Nephron progenitor cell (in vitro differentiated cells): ENCODE data around the gene PPRC1.

ENCODE experiments used
- DNase-seq: peaks from one replicate; pipeline ENCODE4 v3.0.0; 2021
- H3K27ac Mint-ChIP-seq: 2 replicates; pipeline ENCODE4 v1.8.0; 2021; ENCODE audit warnings: mild to moderate bottlenecking, moderate library complexity, mixed read lengths
- H3K27me3 Mint-ChIP-seq: 2 replicates; pipeline ENCODE4 v1.8.0; 2021; ENCODE audit warnings: mild to moderate bottlenecking, low read depth, mixed read lengths; ENCODE audit not compliant: poor library complexity
- H3K36me3 Mint-ChIP-seq: 2 replicates; pipeline ENCODE4 v1.8.0; 2021; ENCODE audit warnings: low read depth, mixed read lengths
- H3K4me1 Mint-ChIP-seq: 2 replicates; pipeline ENCODE4 v1.8.0; 2021; ENCODE audit warnings: mixed read lengths
- H3K4me3 Mint-ChIP-seq: 2 replicates; pipeline ENCODE4 v1.8.0; 2021; ENCODE audit warnings: mild to moderate bottlenecking, moderate library complexity, mixed read lengths
- H3K9me3 Mint-ChIP-seq: 2 replicates; pipeline ENCODE4 v1.8.0; 2021; ENCODE audit warnings: mild to moderate bottlenecking, moderate library complexity, mixed read lengths
- TF ChIP-seq, protein P1 (sequence below): fragments of 200-600 bp; sonication (generic); IDR thresholded peaks from 2 replicates; pipeline ENCODE4 v1.5.0; 2021; ENCODE audit warnings: antibody characterized with exemption

Gene PPRC1, protein sequence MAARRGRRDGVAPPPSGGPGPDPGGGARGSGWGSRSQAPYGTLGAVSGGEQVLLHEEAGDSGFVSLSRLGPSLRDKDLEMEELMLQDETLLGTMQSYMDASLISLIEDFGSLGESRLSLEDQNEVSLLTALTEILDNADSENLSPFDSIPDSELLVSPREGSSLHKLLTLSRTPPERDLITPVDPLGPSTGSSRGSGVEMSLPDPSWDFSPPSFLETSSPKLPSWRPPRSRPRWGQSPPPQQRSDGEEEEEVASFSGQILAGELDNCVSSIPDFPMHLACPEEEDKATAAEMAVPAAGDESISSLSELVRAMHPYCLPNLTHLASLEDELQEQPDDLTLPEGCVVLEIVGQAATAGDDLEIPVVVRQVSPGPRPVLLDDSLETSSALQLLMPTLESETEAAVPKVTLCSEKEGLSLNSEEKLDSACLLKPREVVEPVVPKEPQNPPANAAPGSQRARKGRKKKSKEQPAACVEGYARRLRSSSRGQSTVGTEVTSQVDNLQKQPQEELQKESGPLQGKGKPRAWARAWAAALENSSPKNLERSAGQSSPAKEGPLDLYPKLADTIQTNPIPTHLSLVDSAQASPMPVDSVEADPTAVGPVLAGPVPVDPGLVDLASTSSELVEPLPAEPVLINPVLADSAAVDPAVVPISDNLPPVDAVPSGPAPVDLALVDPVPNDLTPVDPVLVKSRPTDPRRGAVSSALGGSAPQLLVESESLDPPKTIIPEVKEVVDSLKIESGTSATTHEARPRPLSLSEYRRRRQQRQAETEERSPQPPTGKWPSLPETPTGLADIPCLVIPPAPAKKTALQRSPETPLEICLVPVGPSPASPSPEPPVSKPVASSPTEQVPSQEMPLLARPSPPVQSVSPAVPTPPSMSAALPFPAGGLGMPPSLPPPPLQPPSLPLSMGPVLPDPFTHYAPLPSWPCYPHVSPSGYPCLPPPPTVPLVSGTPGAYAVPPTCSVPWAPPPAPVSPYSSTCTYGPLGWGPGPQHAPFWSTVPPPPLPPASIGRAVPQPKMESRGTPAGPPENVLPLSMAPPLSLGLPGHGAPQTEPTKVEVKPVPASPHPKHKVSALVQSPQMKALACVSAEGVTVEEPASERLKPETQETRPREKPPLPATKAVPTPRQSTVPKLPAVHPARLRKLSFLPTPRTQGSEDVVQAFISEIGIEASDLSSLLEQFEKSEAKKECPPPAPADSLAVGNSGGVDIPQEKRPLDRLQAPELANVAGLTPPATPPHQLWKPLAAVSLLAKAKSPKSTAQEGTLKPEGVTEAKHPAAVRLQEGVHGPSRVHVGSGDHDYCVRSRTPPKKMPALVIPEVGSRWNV (N-terminal part only)

GRCh38 chr10:102132563-102133372, at the start of gene PPRC1:
PPRC1 (plus strand) TSS chr10:102133040; CDS start chr10:102133069, 29 bp downstream.
- Mint-ChIP-seq H3K9me3 (no peaks in the 10 kb centered on the region), H3K27ac (peak within 1 kb of the TSS; percentile 98), H3K27me3 (no peaks in the 10 kb centered on the region), H3K4me1 (peaks cover 43% of the 10 kb centered on the region), H3K36me3 (no peaks in the 10 kb centered on the region), H3K4me3 (peak within 1 kb of the TSS; percentile 93)
- TF ChIP-seq, protein P1, sequence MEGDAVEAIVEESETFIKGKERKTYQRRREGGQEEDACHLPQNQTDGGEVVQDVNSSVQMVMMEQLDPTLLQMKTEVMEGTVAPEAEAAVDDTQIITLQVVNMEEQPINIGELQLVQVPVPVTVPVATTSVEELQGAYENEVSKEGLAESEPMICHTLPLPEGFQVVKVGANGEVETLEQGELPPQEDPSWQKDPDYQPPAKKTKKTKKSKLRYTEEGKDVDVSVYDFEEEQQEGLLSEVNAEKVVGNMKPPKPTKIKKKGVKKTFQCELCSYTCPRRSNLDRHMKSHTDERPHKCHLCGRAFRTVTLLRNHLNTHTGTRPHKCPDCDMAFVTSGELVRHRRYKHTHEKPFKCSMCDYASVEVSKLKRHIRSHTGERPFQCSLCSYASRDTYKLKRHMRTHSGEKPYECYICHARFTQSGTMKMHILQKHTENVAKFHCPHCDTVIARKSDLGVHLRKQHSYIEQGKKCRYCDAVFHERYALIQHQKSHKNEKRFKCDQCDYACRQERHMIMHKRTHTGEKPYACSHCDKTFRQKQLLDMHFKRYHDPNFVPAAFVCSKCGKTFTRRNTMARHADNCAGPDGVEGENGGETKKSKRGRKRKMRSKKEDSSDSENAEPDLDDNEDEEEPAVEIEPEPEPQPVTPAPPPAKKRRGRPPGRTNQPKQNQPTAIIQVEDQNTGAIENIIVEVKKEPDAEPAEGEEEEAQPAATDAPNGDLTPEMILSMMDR, result peak; percentile 95
- peak; percentile 95 for DNase-seq

- TF ChIP-seq, protein P1, result no peak
- Mint-ChIP-seq H3K27ac (no peak overlapping the region), H3K36me3 (peaks cover 29% of the 10 kb centered on the region), H3K27me3 (peaks cover 7% of the 10 kb centered on the region), H3K9me3 (peaks cover 4% of the 10 kb centered on the region), H3K4me3 (no peak overlapping the region), H3K4me1 (peaks cover 4% of the 10 kb centered on the region)
- no peak for DNase-seq
These were observed 49.3 kb upstream of the PPRC1 start for GRCh38 chr10:102083541-102083940.

DNA sequence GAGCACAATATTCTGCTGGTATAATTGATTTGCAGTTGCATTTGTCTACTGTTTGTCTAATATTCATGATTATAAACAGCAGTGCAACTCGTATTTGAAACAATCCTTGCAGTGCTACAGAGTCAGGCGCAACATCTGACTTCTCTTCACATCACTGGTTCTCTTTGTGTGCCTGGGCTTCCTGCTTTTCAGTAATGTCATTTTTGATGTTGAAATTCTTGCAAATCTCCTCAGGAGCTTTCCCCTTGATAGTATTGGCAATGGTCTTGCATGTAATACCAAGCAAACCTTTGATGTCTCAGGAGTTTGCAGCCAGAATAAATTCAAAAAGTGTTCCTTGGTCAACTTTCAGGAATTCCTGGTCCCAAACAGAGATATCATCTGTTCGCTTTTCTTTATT, 47.5 kb upstream of the PPRC1 start:
- DNase-seq, result no peak
- Mint-ChIP-seq H3K27ac (no peak overlapping the region), H3K4me1 (peaks cover 4% of the 10 kb centered on the region), H3K4me3 (no peak overlapping the region), H3K36me3 (peaks cover 32% of the 10 kb centered on the region), H3K27me3 (peaks cover 4% of the 10 kb centered on the region), H3K9me3 (peaks cover 3% of the 10 kb centered on the region)
- TF ChIP-seq, protein P1, result no peak

GRCh38 chr10:102086196-102086595, 46.6 kb upstream of the PPRC1 start:
- Mint-ChIP-seq H3K4me1 (peaks cover 1% of the 10 kb centered on the region), H3K27me3 (peaks cover 4% of the 10 kb centered on the region), H3K27ac (no peak overlapping the region), H3K4me3 (no peak overlapping the region), H3K36me3 (peaks cover 31% of the 10 kb centered on the region), H3K9me3 (no peaks in the 10 kb centered on the region)
- TF ChIP-seq, protein P1, result no peak
- DNase-seq, result no peak

DNA sequence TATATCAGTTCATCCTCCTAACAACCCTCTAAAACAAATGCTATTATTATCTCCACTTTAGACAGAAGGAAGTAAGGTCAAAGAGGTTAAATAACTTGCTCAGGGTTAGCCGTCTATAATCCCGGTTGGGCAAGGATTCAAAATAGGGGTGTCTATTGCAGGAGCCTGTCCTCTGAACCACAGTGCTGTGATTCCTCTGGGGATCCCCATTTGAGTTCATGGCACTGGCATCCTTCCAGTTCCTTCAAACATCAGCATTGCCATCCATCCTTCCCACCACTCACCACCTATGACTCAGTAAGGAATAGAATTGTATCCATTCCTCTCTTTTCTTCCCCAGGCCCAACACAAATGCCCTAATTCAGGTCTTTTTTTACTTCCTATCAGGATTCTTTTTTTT, 42.1 kb upstream of the PPRC1 start:
- H3K27ac Mint-ChIP-seq, result no peak overlapping the region
- no peaks in the 10 kb centered on the region for H3K9me3 Mint-ChIP-seq
- no peaks in the 10 kb centered on the region for H3K4me1 Mint-ChIP-seq
- DNase-seq, result no peak
- TF ChIP-seq, protein P1, result no peak
- H3K36me3 Mint-ChIP-seq, result peaks cover 41% of the 10 kb centered on the region
- no peaks in the 10 kb centered on the region for H3K27me3 Mint-ChIP-seq
- no peak overlapping the region for H3K4me3 Mint-ChIP-seq
